ENCODE results near the gene CLDN1. TPM values are rescaled to one million over a fixed set of nuclear protein-coding genes. Genes with fewer than 3 reads are reported as not detected.

Gene CLDN1
- total and polyA plus RNA-seq, 2 of the 13 experiments (the other 11 are each of a cell fraction or from before 2014, with no cell fraction given), result 42.7 to 51.6 TPM

DNA sequence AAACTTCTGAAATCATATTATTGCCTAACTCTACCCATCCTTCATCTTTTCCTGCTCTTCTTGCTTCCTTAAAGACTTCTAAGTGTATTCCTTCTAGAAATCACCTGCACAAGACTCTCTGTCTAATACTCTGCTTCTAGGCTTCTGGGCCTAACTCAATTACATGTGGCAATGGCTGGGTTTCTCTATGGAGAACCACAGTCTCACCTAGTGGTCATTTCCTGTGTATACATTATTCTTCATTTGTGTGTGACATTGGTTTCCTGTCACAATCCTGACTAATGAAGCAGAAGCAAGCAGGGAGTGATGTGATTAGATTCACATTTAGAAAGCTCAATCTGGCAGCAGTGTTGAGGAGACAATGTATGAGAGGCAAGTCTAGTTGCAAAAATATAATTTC, 16.9 kb upstream of the CLDN1 start:
- CTCF ChIA-PET (ENCODE audit: low intra/inter-chr PET ratio, low total read pairs), result no interaction called here
- no peak overlapping the region for H3K9ac ChIP-seq (ENCODE audit: insufficient read depth, low read depth, low read length)
- H3K27ac ChIP-seq (ENCODE audit: extremely low read length, insufficient read depth, low read length), result no peak overlapping the region
- H3K27me3 ChIP-seq (ENCODE audit: control insufficient read depth in 1 of 2, insufficient read depth in 2 of 2, low read length in 2 of 2), result no peaks in the 10 kb centered on the region
- no peaks in the 10 kb centered on the region for H4K20me1 ChIP-seq (ENCODE audit: insufficient read depth, low read length)
- H2AFZ ChIP-seq (ENCODE audit: low read length), result no peak overlapping the region
- no peak overlapping the region for H3K4me3 ChIP-seq (replicated peaks in 1 of 3; ENCODE audit: insufficient read depth in 1 of 3, low read depth in 2 of 3, low read length in 3 of 3)
- in situ Hi-C loops (cut with HindIII; ENCODE audit: extremely low pct_ligation_motif_present, low pct_unique_long_range_greater_than_20kb) (no loop called here), intact Hi-C loops (cut with micrococcal nuclease; ENCODE audit: unreplicated experiment) (loop anchor here (10.0 kb wide), 1 partner anchor 206 kb away; no protein-coding TSS in a partner anchor)
- POLR2A ChIA-PET, result interaction anchor here (0.9 to 1.0 kb wide), 2 partner anchors 10 to 17 kb away, joined by 3 to 6 read pairs; partner anchors contain the start of gene CLDN1
- peak; percentile 37 for DNase-seq (ENCODE audit: low spot score)
- no peak overlapping the region for H3K4me2 ChIP-seq (ENCODE audit: low read depth, low read length)
- FAIRE-seq, result peak; percentile 8
- H3K79me2 ChIP-seq (ENCODE audit: insufficient read depth, low read length), result no peaks in the 10 kb centered on the region
- no peaks in the 10 kb centered on the region for H3K36me3 ChIP-seq (replicated peaks in 1 of 2; ENCODE audit: control insufficient read depth in 1 of 2, insufficient read depth in 2 of 2, low read length in 2 of 2)
- no peaks in the 10 kb centered on the region for H3K9me3 ChIP-seq (ENCODE audit: low read length)
- ATAC-seq, result peak; percentile 78
- H3K4me1 ChIP-seq (ENCODE audit: insufficient read depth, low read length), result peaks cover 30% of the 10 kb centered on the region
- no TSS peak for BruUV-seq (replicated peaks)
- TF ChIP-seq ZNF569 (CRISPR knock-in tag; IDR thresholded peaks at IDR 0.05; ENCODE audit: borderline replicate concordance) (no peak), EHMT2 (IDR thresholded peaks at IDR 0.05; ENCODE audit: borderline replicate concordance, low read depth, low read length) (peak; percentile 38; the same call in 1 of the 2 replicates), ZFX (CRISPR knock-in tag; IDR thresholded peaks at IDR 0.05; ENCODE audit: low read depth) (peak; percentile 39; the same call in 1 of the 2 replicates), STAG1 (CRISPR knock-in tag; IDR thresholded peaks at IDR 0.05) (peak; percentile 38; the same call in 1 of the 2 replicates), ZEB1 (IDR thresholded peaks at IDR 0.05; ENCODE audit: insufficient replicate concordance, low read depth) (no peak), TERF1 (CRISPR knock-in tag; IDR thresholded peaks at IDR 0.05) (no peak), ZNF577 (CRISPR knock-in tag; IDR thresholded peaks at IDR 0.05; ENCODE audit: borderline replicate concordance, low read depth) (no peak), ZBTB40 (IDR thresholded peaks at IDR 0.05) (no peak), ZBTB40 (CRISPR knock-in tag; IDR thresholded peaks at IDR 0.05) (no peak), ATF1 (CRISPR knock-in tag; IDR thresholded peaks at IDR 0.05) (no peak), SIX1 (CRISPR knock-in tag; IDR thresholded peaks at IDR 0.05; ENCODE audit: borderline replicate concordance) (no peak), ZNF574 (CRISPR knock-in tag; IDR thresholded peaks at IDR 0.05) (no peak)
